Measurements from ENCODE around the gene SAMD1.

GRCh38 chr19:14110650-14111049, 20.1 kb upstream of the SAMD1 start:
- TF ChIP-seq, protein P1, sequence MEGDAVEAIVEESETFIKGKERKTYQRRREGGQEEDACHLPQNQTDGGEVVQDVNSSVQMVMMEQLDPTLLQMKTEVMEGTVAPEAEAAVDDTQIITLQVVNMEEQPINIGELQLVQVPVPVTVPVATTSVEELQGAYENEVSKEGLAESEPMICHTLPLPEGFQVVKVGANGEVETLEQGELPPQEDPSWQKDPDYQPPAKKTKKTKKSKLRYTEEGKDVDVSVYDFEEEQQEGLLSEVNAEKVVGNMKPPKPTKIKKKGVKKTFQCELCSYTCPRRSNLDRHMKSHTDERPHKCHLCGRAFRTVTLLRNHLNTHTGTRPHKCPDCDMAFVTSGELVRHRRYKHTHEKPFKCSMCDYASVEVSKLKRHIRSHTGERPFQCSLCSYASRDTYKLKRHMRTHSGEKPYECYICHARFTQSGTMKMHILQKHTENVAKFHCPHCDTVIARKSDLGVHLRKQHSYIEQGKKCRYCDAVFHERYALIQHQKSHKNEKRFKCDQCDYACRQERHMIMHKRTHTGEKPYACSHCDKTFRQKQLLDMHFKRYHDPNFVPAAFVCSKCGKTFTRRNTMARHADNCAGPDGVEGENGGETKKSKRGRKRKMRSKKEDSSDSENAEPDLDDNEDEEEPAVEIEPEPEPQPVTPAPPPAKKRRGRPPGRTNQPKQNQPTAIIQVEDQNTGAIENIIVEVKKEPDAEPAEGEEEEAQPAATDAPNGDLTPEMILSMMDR (IDR thresholded peaks at IDR 0.05): no peak
- TF ChIP-seq, protein P2, sequence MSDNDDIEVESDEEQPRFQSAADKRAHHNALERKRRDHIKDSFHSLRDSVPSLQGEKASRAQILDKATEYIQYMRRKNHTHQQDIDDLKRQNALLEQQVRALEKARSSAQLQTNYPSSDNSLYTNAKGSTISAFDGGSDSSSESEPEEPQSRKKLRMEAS (IDR thresholded peaks at IDR 0.05): no peak
- TF ChIP-seq, protein P3, sequence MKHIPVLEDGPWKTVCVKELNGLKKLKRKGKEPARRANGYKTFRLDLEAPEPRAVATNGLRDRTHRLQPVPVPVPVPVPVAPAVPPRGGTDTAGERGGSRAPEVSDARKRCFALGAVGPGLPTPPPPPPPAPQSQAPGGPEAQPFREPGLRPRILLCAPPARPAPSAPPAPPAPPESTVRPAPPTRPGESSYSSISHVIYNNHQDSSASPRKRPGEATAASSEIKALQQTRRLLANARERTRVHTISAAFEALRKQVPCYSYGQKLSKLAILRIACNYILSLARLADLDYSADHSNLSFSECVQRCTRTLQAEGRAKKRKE (CRISPR knock-in tag; IDR thresholded peaks at IDR 0.05; ENCODE audit: low read depth): no peak
- no peak for TF ChIP-seq HOXA7 (CRISPR knock-in tag; IDR thresholded peaks at IDR 0.05)
- no peak for TF ChIP-seq POLR2A (IDR thresholded peaks at IDR 0.05; ENCODE audit: low read length)
- TF ChIP-seq SMC3 (IDR thresholded peaks at IDR 0.05): no peak
- TF ChIP-seq BHLHE40 (IDR thresholded peaks at IDR 0.05; ENCODE audit: low read depth, low read length): no peak
- TF ChIP-seq RAD21 (conservative IDR thresholded peaks at IDR 0.05 in 1 of 2, IDR thresholded peaks at IDR 0.05 in 1 of 2): no peak
- no peak for TF ChIP-seq KDM1A (IDR thresholded peaks at IDR 0.05; ENCODE audit: low read depth)
- TF ChIP-seq, protein P4, sequence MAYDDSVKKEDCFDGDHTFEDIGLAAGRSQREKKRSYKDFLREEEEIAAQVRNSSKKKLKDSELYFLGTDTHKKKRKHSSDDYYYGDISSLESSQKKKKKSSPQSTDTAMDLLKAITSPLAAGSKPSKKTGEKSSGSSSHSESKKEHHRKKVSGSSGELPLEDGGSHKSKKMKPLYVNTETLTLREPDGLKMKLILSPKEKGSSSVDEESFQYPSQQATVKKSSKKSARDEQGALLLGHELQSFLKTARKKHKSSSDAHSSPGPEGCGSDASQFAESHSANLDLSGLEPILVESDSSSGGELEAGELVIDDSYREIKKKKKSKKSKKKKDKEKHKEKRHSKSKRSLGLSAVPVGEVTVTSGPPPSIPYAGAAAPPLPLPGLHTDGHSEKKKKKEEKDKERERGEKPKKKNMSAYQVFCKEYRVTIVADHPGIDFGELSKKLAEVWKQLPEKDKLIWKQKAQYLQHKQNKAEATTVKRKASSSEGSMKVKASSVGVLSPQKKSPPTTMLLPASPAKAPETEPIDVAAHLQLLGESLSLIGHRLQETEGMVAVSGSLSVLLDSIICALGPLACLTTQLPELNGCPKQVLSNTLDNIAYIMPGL (CRISPR knock-in tag; IDR thresholded peaks at IDR 0.05; ENCODE audit: borderline replicate concordance): no peak
- TF ChIP-seq JUN (IDR thresholded peaks at IDR 0.05): no peak
- TF ChIP-seq CEBPB (IDR thresholded peaks at IDR 0.05): no peak
- no peak for TF ChIP-seq RCOR1 (IDR thresholded peaks at IDR 0.05; ENCODE audit: low read depth, low read length)
- TF ChIP-seq, protein P5, sequence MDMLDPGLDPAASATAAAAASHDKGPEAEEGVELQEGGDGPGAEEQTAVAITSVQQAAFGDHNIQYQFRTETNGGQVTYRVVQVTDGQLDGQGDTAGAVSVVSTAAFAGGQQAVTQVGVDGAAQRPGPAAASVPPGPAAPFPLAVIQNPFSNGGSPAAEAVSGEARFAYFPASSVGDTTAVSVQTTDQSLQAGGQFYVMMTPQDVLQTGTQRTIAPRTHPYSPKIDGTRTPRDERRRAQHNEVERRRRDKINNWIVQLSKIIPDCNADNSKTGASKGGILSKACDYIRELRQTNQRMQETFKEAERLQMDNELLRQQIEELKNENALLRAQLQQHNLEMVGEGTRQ (IDR thresholded peaks at IDR 0.05): no peak
